HG02885 (cell line): Measurements from ENCODE around the gene LDAH.
A peak's percentile ranks its signal among the peaks of the same experiment; 100 is the strongest.

Experiments
- ATAC-seq: cut with Tn5 transposase; IDR thresholded peaks from one replicate; pipeline ENCODE4 v1.9.1; 2021; ENCODE audit warnings: mild to moderate bottlenecking; ENCODE audit not compliant: unreplicated experiment, poor library complexity

The LDAH gene

DNA sequence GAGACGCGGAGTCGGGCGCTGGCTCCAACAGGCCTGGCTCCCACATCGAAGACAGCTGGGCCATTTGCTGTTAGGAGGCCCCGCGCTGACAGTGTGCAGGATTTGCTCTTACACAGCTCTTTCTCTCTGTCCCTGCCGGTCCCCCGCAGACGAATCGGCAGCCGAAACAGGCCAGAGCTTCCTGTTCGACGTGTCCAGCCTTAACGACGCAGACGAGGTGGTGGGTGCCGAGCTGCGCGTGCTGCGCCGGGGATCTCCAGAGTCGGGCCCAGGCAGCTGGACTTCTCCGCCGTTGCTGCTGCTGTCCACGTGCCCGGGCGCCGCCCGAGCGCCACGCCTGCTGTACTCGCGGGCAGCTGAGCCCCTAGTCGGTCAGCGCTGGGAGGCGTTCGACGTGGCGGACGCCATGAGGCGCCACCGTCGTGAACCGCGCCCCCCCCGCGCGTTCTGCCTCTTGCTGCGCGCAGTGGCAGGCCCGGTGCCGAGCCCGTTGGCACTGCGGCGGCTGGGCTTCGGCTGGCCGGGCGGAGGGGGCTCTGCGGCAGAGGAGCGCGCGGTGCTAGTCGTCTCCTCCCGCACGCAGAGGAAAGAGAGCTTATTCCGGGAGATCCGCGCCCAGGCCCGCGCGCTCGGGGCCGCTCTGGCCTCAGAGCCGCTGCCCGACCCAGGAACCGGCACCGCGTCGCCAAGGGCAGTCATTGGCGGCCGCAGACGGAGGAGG, 152.4 kb downstream of the LDAH start:
- no peak for ATAC-seq

DNA sequence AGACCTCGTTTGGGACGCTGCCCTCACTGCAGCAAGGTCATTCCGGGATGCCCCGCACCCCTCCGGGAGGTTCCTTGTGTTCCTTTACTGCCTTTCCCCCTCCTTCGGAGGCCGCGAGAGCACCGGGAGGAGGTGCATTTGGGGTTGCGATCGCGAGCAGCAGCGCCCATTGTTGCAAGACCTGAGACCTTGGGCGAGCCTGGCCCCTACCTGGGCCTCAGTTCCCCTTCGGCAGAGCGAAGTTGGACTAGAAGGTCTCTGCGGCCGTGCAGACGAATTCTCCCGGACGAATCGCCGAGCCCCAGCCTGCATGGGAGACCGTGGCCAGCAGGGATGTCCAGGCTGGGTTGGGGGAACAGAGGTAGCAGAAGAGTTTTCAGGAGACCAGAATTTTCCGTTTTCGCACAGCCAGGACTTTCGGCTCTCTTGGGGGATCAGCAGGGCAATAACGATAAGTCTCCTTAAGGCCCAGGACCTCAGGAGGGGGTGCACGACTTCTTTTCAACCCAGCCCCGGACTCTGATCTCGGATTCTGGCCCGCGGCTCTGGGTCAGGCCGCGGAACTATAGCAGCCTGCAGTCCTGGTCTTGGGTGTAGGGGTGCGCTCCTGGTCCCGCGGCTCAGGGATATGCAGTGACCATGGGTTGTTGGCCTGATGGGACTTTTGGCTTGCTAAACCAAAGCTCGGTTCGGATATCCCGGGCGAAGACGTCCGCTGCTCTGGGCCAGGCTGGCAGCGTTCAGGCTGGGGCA, 153.2 kb downstream of the LDAH start:
- ATAC-seq, result no peak

DNA sequence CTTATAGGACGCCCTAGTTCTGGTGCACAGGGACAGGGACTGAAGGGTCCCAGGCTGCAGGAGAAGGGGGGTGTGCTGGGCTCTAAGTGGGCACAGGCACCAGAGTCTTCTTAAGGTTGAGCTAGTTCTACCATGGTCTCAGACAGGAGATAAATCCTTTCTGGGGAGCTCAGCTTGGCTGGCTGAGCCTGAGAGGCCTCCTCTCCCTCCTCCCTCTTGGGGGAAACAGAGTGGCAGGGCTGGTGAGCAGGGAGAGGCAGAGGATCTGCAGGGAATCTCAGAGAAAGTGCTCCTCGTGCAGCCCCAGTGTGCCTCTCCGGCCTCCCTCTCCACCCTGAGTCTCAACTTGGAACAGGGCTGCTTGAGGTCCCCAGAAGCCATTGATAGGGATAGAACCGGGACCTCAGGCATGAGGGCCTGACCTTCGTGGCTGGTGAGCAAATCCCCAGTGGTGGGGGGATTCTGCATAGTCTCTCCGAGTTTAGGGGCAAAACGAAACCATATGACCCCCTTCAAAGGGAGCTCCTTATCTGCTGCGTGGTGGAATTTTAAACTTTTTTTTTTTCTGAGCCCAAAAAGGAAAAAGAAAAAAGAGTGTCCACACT, 153.9 kb downstream of the LDAH start:
- no peak for ATAC-seq

DNA sequence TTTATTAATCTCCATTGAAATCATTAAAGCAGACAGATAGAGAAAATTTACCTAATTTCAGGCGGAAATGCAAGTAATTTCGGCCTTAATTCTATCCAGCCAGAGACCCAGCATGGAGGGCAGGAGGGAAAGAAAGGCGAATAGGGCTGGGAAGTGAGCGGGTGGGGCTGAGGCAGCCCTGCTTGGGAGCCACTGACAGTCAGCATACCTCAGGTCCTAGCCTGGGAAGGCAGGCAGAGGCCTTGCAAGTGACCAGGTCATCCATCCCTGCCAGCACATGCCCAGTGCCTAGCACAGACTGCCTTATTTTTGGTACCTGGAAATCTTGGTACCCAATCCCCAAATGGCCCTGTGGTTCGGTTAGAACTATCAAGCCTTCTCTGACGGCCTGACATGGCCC, 154.4 kb downstream of the LDAH start:
- ATAC-seq, result no peak

DNA sequence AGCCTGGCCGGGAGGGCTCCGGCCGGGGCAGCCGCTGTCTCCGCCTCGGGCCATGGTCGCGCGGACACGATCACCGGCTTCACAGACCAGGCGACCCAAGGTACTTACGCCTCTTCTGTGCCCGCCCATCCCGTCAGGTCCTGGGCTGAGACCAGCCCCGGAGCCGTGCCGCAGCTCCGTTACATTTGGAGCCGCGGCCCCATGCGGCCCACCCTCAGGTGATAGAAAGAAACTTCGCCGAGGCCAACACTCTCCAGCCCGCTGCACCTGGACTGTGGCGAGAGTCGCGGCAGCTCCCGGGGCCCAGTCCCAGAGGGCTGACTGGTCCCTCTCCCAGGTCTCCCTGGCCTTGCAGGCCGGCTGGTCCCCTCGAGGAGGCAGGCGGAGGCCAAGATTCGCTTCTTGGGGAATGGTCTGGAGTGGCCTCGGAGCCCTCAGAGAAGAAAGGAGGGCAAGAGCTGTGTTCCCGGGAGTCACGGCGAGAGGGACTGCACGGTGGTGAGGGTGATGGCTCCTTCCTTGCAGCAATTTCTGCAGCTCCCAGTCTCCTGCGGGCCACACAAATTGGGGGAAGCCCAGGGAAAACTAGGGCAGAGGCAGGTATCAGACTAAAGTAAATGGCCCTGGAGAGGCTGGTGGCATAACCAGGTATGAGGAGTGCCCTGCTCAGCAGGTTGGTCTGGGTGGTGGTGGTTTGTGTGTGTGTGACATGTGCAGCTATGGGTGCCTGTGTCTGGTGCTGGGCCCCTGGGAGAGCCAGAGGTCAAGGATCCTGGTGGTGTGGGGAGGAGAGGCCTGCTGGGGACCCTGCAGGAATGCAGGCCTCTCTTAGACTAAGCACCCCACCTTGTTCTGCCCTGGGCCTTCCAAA, 155.1 kb downstream of the LDAH start:
- peak; percentile 29 for ATAC-seq

DNA sequence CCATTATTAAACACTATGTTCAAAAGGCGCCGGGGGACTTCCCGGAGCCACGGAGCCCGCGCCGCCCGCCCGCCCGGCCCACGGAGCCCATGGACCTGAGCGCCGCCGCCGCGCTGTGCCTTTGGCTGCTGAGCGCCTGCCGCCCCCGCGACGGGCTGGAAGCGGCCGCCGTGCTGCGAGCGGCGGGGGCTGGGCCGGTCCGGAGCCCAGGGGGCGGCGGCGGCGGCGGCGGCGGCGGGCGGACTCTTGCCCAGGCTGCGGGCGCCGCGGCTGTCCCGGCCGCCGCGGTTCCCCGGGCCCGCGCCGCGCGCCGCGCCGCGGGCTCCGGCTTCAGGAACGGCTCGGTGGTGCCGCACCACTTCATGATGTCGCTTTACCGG, 155.8 kb downstream of the LDAH start:
- ATAC-seq, result peak; percentile 43

DNA sequence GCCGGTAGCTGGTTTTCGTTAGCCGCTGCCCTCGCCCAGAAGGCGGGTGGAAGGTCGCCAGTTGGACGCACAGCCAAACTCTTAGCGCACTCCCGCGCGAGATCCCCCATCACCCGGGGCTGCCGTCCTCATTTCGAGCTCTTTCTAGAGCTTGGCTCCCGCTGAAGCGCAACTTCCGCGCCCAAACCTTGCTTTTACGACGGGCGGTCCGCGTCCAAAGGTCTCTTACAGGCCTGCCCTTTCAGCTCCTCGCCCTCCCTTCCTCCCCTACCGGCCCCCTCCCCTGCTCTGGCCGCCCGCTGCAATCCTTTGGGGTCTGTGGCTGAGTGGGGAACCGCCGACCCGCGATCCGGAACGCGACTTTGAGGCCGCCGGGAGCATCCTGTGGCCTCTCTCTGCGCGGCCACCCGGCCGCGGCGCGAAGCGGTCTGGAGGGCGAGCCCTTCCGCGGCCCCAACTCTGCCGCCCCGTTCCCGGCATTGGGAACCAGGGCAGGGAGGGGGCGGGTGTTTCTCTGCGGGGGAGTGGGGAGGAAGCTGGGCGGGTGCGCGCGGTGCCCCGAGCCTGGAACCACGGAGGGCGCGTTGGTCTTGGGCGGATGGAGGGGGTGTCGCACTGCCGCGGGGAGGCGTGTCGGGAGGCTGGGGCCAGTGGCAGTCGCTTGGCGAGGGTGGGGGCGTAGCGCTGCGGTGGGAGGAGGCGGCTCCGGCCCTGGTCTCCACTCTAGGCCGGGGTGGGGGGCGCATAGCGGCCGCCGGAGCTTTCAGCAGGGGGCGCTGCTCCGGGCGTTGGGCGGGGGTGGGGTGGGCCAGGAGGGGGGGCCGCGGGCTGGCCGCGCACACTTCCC, 156.4 kb downstream of the LDAH start, which contains the start of gene GDF7:
GDF7 (plus strand) TSS at position 841 of the 847 bp plus-strand sequence. CDS start 96 bp downstream, outside the sequence.
- ATAC-seq, result peak; percentile 36

DNA sequence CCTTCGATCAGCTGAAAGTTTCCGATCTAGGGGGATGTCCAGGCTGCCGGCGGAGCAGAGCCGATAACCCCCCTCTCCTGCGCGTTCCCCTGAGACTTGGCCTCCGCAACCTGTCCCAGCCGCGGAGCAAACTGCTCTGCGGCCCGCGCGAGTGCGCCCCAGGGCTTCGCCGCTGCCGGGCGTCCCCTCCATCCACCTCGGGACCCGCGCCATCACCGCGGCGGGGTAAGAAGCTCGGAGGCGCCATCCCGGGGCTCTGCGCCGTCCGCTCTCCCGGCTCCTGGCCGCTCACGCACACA, 156.9 kb downstream of the LDAH start:
- ATAC-seq, result peak; percentile 8

DNA sequence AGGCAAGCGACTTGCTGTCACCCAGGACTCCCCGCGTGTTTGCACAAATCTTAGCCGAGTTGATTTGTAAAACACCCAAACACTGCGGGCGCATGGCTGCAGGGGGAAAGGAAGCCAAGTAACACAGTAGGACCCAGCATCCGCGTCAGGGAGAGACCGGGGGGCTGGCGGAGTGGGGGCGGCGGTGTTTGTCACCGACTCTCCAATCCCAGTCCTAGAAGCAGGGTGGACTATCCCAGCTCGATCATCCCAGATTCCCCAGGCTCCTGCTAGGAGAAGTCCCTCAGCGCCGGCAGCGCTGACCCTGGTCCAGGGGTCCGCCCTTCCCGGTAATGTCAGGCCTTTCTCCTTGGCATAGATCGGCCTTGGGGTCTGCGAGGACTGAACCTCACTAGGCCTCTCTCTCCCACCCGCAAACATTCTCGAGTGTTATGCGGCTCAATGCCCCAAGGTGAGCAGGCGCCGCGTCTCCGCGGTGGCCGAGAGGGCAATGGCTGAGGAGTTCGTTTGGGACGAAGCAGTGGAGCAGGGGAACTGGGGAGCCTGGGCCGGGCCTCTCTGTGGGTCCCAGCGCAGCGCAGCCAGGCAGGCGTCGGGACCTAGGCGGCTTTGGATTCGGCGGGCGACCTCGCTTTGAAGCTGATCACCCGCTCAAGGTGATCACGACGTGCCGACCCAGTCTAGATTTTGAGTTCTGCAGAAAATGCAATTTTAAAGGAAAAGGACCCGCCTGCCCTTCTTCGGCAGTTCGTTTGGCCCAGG, 157.5 kb downstream of the LDAH start:
- no peak for ATAC-seq

DNA sequence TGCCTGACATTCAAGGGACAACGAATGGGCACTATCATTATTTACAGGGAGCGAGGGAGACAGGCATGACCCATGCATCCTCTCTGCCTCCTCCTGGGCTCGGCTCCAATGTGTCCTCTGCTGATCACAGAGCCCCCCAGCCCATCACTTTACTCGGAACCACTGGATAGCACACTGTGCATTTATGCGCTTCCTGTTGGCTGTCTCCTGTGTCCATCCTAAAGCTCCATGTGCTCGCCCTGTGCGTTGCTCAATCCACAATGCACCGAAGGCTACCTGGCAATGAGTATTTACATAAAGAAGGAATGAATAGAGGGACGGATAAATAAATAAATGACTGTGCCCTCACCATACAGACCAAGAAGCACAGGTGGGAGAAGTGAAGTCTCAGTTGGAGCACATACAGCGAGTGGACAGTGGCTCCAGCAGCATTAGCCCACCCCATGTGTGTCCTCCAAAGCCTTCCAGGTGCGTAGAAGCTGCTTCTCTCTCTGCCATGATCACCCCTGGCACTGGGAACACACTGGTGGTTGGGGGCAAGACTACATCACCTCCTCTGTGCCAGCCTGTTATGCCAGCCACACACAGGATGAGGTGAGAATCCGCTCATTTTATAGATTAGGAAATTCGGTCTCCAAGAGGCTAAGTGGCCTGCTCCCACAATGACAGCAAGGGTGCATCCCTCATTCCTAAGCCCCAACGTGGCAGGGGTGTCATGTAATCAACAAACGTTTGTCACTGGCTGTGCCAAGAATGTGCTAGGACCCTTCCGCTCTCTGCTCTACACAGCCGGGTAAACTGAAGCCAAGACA, 158.3 kb downstream of the LDAH start:
- ATAC-seq, result no peak

DNA sequence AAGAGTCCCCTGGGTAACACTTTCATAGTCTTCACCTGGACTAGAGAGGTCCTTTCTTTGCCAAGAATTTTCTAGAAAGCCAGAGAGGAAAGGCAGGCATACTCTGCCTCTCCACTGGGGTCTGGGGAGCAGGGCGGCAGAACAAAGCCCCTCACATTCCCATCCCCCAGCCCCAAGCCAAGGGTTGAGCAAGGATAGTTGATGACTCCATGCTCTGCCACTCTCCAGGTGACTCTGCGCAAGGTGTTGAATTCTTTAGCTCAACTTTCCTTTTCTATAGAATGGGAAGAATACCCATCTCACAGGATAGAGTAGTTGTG, 158.9 kb downstream of the LDAH start:
- no peak for ATAC-seq

DNA sequence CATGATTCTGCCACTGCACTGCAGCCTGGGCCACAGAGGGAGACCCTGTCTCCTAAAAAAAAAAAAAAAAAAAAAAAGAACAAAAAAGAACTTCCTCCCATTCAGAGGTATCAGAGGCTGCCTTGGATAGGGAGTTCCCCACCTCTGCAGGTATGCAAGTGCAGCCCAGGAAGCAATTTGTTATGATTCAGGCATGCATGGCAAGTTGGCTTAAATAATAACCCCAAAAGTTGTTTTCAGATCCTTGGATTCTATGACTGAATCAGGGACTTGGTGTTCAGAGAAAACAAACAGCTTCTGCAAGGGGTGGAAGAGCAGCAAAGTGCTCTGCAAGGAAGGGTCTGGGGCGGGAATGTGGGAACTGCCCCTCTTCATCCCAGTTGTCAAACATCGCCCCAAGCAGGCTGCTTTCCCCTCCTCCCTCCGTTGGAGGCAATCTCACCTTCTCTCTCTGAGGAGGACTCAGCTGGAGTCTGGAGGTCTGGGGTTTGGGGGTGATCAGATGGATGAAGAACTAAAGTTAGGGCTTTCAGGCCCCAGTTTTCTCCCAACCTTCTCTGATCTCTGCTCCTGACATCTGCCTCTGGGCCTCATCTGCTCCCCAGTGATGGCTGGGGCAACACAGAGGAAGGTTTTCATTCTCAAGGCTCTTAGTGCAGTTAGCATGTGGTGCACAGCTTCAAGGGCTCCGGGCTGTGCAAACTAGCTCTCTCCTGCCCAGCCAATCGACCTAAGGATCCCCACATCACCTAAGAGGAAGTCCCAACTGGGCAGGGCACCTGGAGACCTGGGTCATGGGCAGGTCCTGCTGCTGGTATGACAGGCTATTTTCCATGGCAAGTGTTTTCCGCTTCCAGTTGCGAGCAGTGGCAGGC, 159.5 kb downstream of the LDAH start:
- no peak for ATAC-seq

DNA sequence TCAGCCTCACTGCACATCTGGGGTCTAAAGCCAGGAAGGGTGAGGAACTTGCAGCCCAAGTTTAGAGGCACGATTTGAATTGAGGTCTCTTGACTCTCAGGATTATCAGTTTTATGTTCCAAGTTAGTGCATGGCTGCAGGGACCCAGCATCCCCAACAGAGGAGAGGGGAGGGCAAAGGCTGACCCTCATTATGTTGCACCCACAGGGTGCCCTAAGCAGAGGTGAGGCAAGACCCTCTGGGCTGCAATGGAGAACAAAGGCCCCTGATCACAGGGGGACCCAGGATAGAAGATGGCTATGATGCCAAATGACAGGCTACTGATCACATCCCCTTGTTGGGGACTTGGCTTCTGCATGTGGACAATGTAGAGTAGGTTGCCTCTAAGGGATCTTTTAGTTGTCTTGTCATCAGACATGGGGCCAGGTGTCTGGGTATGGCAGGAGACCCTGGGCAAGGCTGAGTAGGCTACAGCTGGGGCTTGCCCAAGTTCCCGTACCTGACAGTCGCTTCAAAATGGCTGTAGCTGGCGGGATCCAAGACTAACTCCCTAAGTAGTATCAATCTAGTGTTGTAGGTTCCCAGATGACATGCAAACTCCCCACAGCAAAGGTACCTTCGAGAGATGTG, 160.5 kb downstream of the LDAH start:
- no peak for ATAC-seq

DNA sequence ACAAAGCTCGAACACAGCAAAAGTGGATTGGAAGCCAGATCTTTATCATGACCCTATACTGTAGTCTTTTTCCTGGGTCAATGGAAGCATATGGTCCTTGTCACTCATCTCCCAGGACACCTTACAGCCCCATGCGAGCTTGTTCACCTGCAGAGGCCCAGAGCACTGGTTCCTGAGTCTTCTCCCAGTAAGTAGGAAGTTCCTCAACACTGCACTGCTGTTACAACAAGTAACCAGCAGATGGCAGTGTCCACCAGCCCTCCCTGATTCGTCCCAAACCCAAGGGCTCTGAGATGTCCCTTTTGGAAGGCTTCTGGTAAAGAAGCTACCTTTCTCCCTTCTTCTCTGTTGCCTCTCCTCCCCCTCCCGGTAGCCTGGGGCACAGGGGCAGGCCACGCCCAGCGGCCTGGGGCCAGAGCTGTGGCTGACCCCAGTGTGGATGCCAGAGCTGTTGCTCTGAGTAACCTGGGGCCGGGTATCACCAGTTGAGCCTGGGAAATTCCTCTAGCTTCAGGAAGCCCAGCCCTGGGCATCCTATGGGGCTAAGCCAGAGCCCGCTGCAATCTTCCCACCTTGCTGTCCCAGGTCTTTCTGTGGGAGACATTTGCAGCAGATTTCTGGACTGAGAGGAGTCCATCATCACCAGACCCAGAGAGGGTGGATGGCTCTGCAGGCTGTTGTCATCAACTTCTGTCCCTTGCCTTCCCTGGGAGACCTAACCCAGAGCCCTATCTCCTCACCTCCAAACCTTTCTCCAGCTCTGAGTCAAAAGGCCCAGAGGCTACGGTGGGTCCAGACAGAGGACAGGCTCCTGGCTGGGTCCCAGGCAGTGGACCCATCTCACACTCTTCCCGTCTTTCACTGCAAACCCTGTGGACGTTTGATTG, 161.2 kb downstream of the LDAH start:
- ATAC-seq, result peak; percentile 68

DNA sequence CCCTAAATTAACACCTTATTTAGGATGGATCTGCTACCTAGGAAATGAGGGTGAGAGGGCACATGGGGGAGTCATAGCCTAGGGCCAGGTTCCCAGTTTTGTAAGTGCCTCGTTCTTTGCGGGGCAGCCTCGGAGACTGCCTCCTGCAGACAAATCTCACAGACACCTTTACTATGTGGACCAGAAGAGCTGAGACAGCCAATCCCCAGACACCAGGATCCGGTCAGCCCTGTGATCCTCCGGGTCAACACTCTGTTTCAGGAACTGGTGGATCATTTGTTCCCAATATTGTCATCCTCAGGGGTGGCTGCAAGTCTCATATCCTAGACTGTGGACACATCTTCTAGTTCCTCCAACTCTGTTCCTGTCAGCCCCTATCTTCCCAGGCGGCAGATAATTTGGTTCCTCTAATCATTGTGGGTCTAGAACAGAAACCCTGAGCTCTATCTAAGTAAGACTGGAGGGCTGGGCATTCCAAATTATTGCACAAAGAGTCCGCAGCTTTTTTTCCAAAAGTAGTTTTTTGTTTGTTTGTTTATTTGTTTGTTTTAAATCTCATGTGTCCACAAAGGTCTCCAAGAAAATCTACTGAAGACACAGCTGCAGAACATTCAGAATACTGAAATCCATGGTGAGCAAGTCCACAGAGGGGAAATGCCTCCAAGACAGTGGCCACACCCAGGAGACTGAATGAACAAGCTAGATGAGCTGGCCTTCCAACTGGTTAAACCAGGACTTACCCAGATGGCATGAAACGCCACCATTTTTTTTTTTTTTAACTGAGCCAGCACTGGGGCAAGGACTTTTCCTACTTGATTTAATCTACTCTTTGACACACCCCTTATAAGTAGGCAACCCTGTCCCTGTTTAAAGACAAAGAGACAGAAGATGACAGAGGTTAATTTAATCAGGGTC, 162.1 kb downstream of the LDAH start:
- no peak for ATAC-seq
